ENCODE measurements around the gene CSF2.
A peak's percentile ranks its signal among the peaks of the same experiment; 100 is the strongest.
"Not testable (repeated sequence)": the region's sequence is repeated elsewhere in the genome, so short reads cannot be mapped to it uniquely, and the experiment has no call there.

CSF2 gene

DNA sequence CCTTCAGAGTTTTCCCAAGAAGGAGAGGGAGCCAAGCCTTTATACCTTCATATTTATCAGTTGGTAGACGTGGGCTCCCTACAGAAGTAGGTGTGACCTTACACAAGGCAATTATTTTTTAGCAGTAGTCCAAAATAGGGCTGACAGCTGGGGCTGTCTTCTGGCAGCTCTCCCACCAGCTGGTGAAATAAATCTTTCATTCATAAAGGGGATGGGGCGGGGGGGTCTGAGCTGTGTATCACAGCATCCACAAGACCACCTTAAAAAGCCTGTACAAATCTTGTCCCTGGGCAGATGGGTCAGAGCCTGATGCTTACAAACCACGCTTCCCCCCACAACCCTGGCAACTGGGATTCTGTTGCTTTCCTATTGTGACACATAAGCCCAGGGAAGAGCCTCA is 19.7 kb downstream of the CSF2 start:
- no peak for DNase-seq

GRCh38 chr5:132094393-132095076 is 20.9 kb downstream of the CSF2 start:
- no peak for DNase-seq

- no peak for DNase-seq
These were observed 21.5 kb downstream of the CSF2 start for GRCh38 chr5:132095077-132095410.

GRCh38 chr5:132095424-132095972 is 21.9 kb downstream of the CSF2 start:
- DNase-seq: no peak

DNA sequence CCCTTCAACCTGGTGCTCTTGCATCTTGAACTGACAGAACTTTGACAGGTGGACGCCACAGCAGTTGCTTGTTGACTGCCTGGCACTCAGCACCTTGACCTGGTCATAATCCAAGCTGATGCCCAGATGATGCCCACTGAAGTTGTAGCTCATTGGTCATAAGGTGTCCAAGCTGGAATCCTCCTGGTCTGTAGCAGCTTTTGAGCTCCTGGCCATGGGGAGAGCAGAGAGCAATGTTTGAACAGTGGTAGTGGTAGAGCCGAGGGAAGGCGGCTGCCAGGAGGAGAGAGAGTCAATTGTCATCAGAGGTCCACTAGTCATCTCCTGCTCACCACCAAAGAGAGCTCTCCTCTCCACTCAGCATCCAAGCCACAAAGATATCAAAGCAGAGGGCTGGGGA is 23.3 kb downstream of the CSF2 start:
- DNase-seq: no peak

- DNase-seq: peak; percentile 63
These were observed 24.6 kb downstream of the CSF2 start for GRCh38 chr5:132098151-132098594.

DNA sequence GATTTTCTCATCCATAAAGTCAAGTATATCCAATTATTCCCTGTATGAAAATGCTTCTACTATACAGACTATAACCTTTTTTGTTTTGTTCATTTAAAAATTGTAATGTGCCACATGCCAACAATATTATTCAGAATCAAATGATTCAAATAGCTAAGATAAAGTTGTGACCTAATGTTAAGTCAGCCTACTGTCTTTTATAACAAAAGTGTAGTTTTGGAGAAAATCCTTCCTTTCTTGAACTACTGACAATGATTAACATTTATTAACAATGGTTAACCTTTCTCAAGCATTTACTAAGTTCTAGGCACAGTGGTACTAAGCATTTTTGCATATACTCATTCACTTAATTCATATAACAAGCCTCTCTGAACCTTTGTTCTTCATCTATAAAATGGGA is 25.0 kb downstream of the CSF2 start:
- no peak for DNase-seq

DNA sequence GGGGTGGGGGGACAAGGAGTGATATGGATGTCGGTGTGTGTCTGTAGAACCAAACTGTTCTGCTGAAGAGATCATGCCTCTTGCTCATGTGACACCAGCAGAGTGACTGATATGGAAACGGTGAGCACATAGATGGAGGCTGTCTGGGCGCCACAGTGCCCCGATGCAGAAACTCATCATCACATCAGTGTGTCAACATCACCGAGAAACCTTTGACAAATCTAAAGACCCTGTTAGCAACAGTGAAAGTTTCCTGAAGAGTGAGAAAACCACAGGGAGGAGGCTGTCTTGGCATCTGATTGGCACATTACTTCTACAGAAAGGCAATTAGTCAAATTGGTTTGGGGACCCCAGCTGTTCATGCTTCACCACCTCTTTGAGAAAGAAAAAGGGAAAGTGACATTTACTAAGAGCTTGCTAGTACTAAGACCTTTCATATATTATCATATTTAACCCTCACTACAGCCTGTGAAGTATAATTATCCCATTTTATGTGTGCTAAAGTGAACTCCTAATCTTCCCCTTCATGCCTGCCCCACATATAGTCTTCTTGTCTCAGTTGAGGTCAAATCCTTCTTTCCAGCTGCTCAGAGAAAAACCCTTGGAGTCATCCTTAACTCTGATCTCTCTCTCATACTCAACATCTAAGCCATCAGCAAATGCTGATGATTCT is 25.6 kb downstream of the CSF2 start:
- DNase-seq: peak; percentile 85

DNA sequence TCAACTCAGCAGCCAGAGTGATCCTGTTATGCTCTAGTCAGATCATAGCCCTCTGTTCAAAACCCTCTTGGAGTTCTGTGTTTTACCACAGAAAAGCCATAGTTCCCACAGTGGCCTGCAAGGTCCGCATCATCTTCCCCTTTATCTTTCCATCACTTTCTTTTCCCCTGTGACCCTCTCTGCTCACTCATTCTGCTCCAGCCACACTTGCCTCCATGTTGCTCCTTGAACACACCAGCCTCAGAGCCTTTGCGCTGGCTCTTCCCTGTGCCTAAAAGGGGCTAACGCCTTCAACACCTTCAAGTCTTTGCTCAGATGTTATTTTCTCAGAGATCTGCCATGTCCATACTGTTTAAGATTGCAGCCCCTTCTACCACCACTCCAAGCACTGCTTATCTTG is 26.3 kb downstream of the CSF2 start:
- DNase-seq: no peak

GRCh38 chr5:132100672-132101261 is 27.2 kb downstream of the CSF2 start:
- DNase-seq: peak; percentile 73

DNA sequence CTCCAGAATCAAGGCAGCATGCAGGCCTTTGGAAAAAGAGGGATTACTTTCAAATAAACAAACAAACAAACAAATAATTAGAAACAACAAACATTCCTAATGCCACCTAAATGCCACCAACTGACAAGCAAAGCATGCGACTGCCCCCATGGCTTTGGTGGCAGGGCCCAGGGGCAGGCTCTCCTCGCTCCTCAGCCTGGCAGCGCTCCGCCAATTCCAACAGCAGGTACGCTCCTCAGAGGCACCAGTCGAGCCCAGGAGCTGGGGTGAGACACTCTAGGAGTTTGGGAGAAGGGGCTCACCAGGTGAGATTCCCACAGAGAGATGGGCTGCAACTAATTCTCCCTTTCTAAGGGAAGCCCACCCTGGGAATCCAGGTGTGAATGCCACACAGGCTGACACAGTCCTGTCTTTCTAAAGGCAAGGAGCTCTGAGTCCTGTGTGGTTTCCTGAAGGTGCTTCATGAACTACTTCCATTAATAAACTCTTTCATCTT is 27.8 kb downstream of the CSF2 start:
- DNase-seq: no peak

GRCh38 chr5:132102101-132102701 is 28.6 kb downstream of the CSF2 start:
- peak; percentile 65 for DNase-seq

- DNase-seq: no peak
These were observed 29.3 kb downstream of the CSF2 start for GRCh38 chr5:132102944-132103331.

DNA sequence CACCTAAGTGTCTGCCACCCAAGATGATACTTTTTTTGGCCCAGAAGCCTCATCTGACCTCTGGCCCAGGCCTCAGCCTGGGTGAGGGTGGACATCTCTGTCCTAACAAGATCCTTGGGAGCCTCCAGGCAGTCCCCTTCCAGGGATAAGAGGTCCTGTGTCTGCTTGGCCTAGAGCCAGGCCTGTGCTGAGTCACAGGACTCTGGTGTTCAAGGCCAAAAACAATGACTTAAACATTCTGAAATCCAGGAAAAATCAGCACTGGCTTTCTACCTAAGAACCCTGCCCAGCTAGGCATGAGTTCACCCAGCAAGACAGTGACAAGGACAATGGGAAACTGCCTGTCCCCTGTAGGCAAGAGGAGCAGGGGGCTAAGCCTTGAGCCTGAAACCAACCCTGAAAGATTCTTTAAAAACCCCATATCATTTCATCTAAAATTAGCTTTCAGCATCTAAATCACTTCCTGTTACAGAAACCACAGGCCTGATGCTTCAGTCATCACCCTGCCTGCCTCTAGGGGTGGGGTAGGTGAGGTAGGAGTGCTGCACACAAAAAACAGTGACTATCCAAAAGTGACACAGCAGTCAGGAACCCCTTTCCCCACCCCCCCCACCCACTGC is 29.9 kb downstream of the CSF2 start:
- DNase-seq: peak; percentile 80

DNA sequence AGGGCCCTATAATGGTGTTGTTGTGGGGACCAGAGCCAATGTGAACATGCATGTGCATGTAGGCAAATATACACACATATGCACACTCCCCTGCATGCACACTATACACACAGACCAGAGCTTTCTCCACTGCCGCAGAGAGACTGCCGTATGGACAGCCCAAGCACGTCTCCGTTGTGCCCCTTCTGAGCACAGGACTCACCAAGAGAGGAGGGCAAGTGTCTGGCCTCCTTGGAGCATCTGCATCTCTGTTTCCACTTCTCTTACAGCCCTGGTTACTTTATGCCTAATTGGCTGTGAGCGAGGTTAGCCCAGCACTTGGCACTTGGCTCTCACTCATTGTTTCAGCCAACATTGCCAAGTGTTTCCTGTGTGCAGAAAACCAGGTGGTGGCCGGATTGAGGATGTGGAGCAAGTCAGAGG is 30.4 kb downstream of the CSF2 start:
- DNase-seq: no peak

GRCh38 chr5:132104556-132104955 is 31.0 kb downstream of the CSF2 start:
- DNase-seq: no peak

DNA sequence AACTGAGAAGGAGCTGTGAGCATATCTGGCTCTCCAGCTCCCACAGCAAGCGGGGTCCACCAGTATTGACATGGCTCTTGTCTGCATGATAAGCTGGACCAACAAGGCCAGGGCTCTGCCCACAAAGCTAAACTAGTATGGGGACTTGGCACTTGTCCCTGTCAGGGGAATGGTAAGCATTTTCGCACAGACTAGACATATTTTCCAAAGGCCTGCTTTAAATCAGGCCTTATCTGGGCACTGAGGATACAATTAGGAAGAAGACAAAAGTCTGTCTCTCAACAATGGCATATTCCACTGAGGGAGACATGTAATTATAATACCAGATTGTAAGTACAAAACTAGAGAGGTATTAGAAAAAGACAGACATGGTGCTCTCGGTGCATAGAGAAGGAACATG is 32.1 kb downstream of the CSF2 start:
- no peak for DNase-seq

DNA sequence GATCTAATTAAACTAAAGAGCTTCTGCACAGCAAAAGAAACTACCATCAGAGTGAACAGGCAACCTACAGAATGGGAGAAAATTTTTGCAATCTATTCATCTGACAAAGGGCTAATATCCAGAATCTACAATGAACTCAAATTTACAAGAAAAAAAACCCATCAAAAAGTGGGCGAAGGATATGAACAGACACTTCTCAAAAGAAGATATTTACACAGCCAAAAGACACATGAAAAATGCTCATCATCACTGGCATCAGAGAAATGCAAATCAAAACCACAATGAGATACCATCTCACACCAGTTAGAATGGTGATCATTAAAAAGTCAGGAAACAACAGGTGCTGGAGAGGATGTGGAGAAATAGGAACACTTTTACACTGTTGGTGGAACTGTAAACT is 34.9 kb downstream of the CSF2 start:
- DNase-seq: not testable (repeated sequence)

DNA sequence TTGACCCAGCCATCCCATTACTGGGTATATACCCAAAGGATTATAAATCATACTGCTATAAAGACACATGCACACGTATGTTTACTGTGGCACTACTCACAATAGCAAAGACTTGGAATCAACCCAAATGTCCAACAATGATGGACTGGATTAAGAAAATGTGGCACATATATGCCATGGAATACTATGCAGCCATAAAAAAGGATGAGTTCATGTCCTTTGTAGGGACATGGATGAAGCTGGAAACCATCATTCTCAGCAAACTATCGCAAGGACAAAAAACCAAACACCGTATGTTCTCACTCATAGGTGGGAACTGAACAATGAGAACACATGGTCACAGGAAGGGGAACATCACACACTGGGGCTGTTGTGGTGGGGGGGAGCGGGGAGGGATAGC is 35.4 kb downstream of the CSF2 start:
- DNase-seq: not testable (repeated sequence)

DNA sequence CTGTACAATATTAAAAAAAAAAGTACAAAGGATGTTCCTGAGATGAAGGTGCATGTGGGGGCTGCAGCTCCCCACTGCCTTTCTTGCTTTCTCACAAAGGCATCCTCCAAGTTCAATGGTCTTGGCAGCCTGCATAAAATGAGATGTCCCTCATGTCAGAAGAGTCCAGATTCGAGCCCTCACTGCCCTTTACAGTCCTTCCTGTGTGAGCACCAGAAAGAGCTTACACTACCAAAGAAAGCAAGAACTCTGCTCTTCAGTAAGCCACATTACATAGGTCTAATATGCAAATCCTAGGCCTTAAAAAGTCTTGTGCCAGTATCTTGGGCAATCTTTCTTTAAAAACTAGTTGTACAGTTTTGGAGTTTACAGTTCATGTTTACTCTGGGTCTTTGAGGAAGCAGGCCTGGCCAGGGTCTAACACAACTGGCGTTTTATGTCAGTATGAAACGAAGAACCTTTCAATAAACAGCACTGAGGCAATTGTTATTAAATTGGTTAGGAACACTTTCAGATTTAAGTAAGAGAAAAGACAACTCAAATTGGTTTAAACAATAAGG is 36.0 kb downstream of the CSF2 start:
- no peak for DNase-seq

DNA sequence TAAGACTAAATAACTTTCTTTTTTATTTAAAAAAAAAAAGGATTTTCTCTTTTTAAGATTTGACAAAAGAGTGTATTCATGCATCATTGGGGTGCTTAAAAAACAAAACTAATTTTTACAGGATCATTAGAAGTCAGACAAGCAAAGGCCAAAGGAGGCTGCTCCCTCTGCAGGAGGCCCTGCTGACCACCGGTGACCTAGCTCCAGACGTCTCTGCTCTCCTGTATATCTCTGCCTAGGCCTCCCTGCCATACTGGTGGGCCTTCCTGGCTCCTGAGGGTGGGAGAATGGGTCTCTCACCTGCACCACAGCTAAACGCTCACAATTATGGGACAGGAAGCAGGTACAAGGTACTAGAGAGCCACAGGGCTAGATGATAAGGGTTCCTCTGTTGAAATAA is 36.6 kb downstream of the CSF2 start:
- no peak for DNase-seq

DNA sequence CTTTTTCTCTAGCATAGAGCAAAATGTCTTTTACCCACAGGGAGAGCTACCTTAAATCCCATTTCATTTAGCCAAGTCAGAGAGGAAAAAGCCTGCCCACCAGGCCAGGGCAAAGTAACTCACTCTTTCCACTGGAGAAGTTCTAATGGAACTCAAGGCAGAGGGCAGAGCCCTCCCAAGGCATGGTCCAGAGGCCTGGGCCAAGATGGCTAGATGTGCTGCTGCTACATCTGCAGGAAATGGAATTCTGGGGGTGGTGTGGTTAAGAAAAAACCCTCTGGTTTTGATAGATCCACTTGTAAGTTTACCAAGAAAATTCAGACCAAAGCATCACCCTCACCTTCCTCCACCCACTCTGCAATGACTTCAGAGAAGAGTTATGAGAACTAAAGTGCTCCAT is 37.3 kb downstream of the CSF2 start:
- DNase-seq: peak; percentile 54

DNA sequence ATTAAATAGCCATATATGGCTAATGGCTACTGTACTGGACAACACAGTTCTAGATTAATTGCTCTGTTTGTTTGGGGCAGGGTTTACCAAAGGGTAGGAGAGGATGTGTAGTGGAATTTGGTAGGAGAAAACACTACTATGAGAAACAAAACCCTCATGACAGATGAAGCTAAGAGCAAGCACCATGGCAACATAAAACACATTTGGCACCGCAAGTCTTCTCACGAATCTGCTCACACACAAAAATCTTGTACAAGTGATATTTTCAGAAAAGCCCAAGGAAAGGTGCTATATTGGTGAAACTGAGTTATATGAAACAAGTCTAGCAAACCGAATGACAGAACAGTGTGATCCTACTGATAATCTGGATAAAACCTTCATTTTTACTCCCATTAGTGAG is 38.5 kb downstream of the CSF2 start:
- no peak for DNase-seq

Measured in stimulated activated CD4-positive, alpha-beta T cell treated with anti-CD3 and anti-CD28 coated beads, Interleukin-15, amount 100 ng/mL, for 24 hours (primary cell).